Right kidney (tissue), 1 donor: ENCODE measurements around the gene PTAFR.

Experiments
- DNase-seq: peaks from one replicate; pipeline ENCODE4 v3.0.0-alpha.2; 2016

PTAFR gene

GRCh38 chr1:28178690-28179485, 2.4 kb upstream of the PTAFR start:
- DNase-seq, result no peak

GRCh38 chr1:28175955-28176485, 470 bp downstream of the PTAFR start:
- no peak for DNase-seq

GRCh38 chr1:28173980-28174297, 2.6 kb downstream of the PTAFR start:
- no peak for DNase-seq

- no peak for DNase-seq
Observed at GRCh38 chr1:28173151-28173979, 3.1 kb downstream of the PTAFR start.

GRCh38 chr1:28172713-28173150, 3.8 kb downstream of the PTAFR start:
- DNase-seq, result no peak

GRCh38 chr1:28171246-28171645, 5.2 kb downstream of the PTAFR start:
- DNase-seq, result no peak

- DNase-seq, result no peak
Observed at GRCh38 chr1:28170001-28170596, 6.4 kb downstream of the PTAFR start.

GRCh38 chr1:28163496-28164161, 12.9 kb downstream of the PTAFR start:
- no peak for DNase-seq

GRCh38 chr1:28162151-28162550, 14.3 kb downstream of the PTAFR start:
- no peak for DNase-seq

GRCh38 chr1:28161751-28162150, 14.7 kb downstream of the PTAFR start:
- no peak for DNase-seq

- DNase-seq, result no peak
Observed at GRCh38 chr1:28160782-28161266, 15.7 kb downstream of the PTAFR start.

GRCh38 chr1:28159680-28160079, 16.8 kb downstream of the PTAFR start:
- no peak for DNase-seq

GRCh38 chr1:28159243-28159642, 17.2 kb downstream of the PTAFR start:
- DNase-seq, result no peak

GRCh38 chr1:28157894-28158293, 18.6 kb downstream of the PTAFR start:
- DNase-seq, result no peak

GRCh38 chr1:28156821-28157220, 19.7 kb downstream of the PTAFR start:
- no peak for DNase-seq

- DNase-seq, result no peak
Observed at GRCh38 chr1:28155628-28156027, 20.9 kb downstream of the PTAFR start.

GRCh38 chr1:28154078-28154594, 22.4 kb downstream of the PTAFR start:
- no peak for DNase-seq

GRCh38 chr1:28150125-28150780, 26.2 kb downstream of the PTAFR start:
- no peak for DNase-seq

GRCh38 chr1:28148880-28149195, 27.7 kb downstream of the PTAFR start:
- DNase-seq, result no peak

GRCh38 chr1:28147264-28148094, 29.0 kb downstream of the PTAFR start:
- DNase-seq, result no peak

- no peak for DNase-seq
Observed at GRCh38 chr1:28145728-28146127, 30.8 kb downstream of the PTAFR start.
